Hepatocyte (in vitro differentiated cells): ENCODE measurements around the gene HMGN4.

ENCODE experiments used
- EZH2 ChIP-seq: fragments of 200-600 bp; sonication (generic); IDR thresholded peaks from 2 replicates; pipeline ENCODE4 v1.6.1; 2016; ENCODE audit warnings: antibody characterized with exemption, mild to moderate bottlenecking, borderline replicate concordance
- EZH2phosphoT487 ChIP-seq: fragments of 200-600 bp; sonication (generic); IDR thresholded peaks from one replicate; pipeline ENCODE4 v1.6.1; 2018; ENCODE audit warnings: antibody characterized with exemption, mild to moderate bottlenecking, low read depth, moderate library complexity; ENCODE audit not compliant: unreplicated experiment, severe bottlenecking
- TF ChIP-seq, protein P1 (sequence below): fragments of 200-600 bp; sonication (generic); IDR thresholded peaks from 2 replicates; pipeline ENCODE4 v1.5.1; 2016; ENCODE audit warnings: antibody characterized with exemption, mild to moderate bottlenecking; ENCODE audit not compliant: poor library complexity

DNA sequence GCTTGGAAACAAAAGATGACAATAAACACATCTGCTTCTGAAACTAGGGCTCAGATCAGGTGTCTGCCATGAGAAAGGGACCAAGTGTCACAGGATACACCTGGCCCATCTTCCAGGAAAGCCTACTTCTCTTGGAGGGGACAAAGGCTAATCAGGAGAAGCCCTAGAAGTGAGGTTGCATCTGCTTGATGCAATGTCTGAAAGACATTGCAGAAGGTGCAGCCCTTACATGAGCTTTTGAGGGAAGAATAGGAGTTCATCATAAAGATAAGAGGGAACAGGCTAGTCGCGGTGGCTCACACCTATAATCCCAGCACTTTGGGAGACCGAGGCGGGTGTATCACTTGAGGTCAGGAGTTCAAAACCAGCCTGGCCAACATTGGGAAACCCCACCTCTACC lies 40.6 kb upstream of the HMGN4 start:
- TF ChIP-seq, protein P1, sequence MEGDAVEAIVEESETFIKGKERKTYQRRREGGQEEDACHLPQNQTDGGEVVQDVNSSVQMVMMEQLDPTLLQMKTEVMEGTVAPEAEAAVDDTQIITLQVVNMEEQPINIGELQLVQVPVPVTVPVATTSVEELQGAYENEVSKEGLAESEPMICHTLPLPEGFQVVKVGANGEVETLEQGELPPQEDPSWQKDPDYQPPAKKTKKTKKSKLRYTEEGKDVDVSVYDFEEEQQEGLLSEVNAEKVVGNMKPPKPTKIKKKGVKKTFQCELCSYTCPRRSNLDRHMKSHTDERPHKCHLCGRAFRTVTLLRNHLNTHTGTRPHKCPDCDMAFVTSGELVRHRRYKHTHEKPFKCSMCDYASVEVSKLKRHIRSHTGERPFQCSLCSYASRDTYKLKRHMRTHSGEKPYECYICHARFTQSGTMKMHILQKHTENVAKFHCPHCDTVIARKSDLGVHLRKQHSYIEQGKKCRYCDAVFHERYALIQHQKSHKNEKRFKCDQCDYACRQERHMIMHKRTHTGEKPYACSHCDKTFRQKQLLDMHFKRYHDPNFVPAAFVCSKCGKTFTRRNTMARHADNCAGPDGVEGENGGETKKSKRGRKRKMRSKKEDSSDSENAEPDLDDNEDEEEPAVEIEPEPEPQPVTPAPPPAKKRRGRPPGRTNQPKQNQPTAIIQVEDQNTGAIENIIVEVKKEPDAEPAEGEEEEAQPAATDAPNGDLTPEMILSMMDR: no peak
- TF ChIP-seq EZH2 (no peak), EZH2phosphoT487 (no peak)
